ENCODE measurements around the gene DDOST.

DDOST gene

DNA sequence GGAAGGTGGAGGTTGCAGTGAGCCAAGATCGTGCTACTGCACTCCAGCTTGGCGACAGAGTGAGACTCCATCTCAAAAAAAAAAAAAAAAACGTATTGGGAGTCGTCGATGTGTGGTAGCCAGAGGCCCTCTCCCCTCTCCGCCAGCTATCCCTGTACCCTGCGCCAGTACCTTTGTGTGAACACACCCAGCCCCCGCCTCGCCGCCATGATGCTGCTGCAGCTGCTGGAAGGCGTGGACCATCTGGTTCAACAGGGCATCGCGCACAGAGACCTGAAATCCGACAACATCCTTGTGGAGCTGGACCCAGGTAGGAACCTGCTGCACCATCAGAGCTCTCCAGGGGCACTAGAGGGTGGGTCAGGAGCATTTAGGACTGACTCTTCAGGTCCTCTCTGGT lies 15.8 kb downstream of the DDOST start:
- H3K27me3 ChIP-seq (replicated peaks; ENCODE audit: control insufficient read depth, insufficient read depth, low read length, poor library complexity, severe bottlenecking): no peaks in the 10 kb centered on the region
- H3K9me3 ChIP-seq (ENCODE audit: control insufficient read depth, low read length): no peaks in the 10 kb centered on the region
- no peak overlapping the region for H3K27ac ChIP-seq (ENCODE audit: insufficient read depth, low read length, poor library complexity, severe bottlenecking)
- no peaks in the 10 kb centered on the region for H3K4me1 ChIP-seq (ENCODE audit: control insufficient read depth, insufficient read depth, low read length, poor library complexity, severe bottlenecking)
- DNase-seq: no peak
- H3K4me3 ChIP-seq (ENCODE audit: insufficient read depth, low read depth, low read length, poor library complexity, severe bottlenecking): no peak overlapping the region
- peaks cover 24% of the 10 kb centered on the region for H3K36me3 ChIP-seq (ENCODE audit: control insufficient read depth, insufficient read depth, low read length)

- no peak overlapping the region for H3K4me3 ChIP-seq (ENCODE audit: insufficient read depth, low read depth, low read length, poor library complexity, severe bottlenecking)
- H3K27ac ChIP-seq (ENCODE audit: insufficient read depth, low read length, poor library complexity, severe bottlenecking): no peak overlapping the region
- no peaks in the 10 kb centered on the region for H3K9me3 ChIP-seq (ENCODE audit: control insufficient read depth, low read length)
- peaks cover 19% of the 10 kb centered on the region for H3K36me3 ChIP-seq (ENCODE audit: control insufficient read depth, insufficient read depth, low read length)
- no peaks in the 10 kb centered on the region for H3K27me3 ChIP-seq (replicated peaks; ENCODE audit: control insufficient read depth, insufficient read depth, low read length, poor library complexity, severe bottlenecking)
- no peak for DNase-seq
- no peaks in the 10 kb centered on the region for H3K4me1 ChIP-seq (ENCODE audit: control insufficient read depth, insufficient read depth, low read length, poor library complexity, severe bottlenecking)
Measured at GRCh38 chr1:20644416-20644815, 16.8 kb downstream of the DDOST start.

GRCh38 chr1:20643080-20643479 lies 18.1 kb downstream of the DDOST start:
- no peak for DNase-seq
- Histone ChIP-seq H3K9me3 (ENCODE audit: control insufficient read depth, low read length) (no peaks in the 10 kb centered on the region), H3K27me3 (replicated peaks; ENCODE audit: control insufficient read depth, insufficient read depth, low read length, poor library complexity, severe bottlenecking) (no peaks in the 10 kb centered on the region), H3K4me1 (ENCODE audit: control insufficient read depth, insufficient read depth, low read length, poor library complexity, severe bottlenecking) (no peaks in the 10 kb centered on the region), H3K4me3 (ENCODE audit: insufficient read depth, low read depth, low read length, poor library complexity, severe bottlenecking) (no peak overlapping the region), H3K36me3 (ENCODE audit: control insufficient read depth, insufficient read depth, low read length) (peaks cover 20% of the 10 kb centered on the region), H3K27ac (ENCODE audit: insufficient read depth, low read length, poor library complexity, severe bottlenecking) (no peak overlapping the region)

GRCh38 chr1:20641975-20642374 lies 19.2 kb downstream of the DDOST start:
- no peaks in the 10 kb centered on the region for H3K9me3 ChIP-seq (ENCODE audit: control insufficient read depth, low read length)
- H3K36me3 ChIP-seq (ENCODE audit: control insufficient read depth, insufficient read depth, low read length): peaks cover 24% of the 10 kb centered on the region
- DNase-seq: no peak
- no peak overlapping the region for H3K27ac ChIP-seq (ENCODE audit: insufficient read depth, low read length, poor library complexity, severe bottlenecking)
- H3K4me1 ChIP-seq (ENCODE audit: control insufficient read depth, insufficient read depth, low read length, poor library complexity, severe bottlenecking): no peaks in the 10 kb centered on the region
- H3K4me3 ChIP-seq (ENCODE audit: insufficient read depth, low read depth, low read length, poor library complexity, severe bottlenecking): no peak overlapping the region
- no peaks in the 10 kb centered on the region for H3K27me3 ChIP-seq (replicated peaks; ENCODE audit: control insufficient read depth, insufficient read depth, low read length, poor library complexity, severe bottlenecking)

DNA sequence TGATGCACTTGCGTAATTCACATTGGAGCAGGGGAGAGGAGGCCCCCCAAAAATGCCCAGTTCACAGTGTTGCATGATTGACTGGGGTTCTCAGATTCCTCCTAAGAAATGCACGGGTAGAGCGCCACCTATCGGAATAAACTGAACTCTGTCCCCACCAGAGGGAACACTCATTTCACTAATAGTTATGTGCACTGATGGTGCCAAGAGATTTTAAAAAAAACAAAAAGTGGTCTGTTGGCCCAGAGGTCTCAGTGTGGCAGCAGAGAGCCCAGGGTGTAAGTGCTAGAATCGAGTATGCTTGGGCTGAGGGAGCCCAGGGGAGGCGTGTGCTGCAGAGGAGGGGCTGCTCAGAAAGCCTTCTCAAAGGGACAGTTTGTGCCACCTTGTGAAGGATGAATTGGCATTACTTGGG lies 21.0 kb downstream of the DDOST start:
- Histone ChIP-seq H3K27me3 (replicated peaks; ENCODE audit: control insufficient read depth, insufficient read depth, low read length, poor library complexity, severe bottlenecking) (no peaks in the 10 kb centered on the region), H3K36me3 (ENCODE audit: control insufficient read depth, insufficient read depth, low read length) (peaks cover 24% of the 10 kb centered on the region), H3K27ac (ENCODE audit: insufficient read depth, low read length, poor library complexity, severe bottlenecking) (no peak overlapping the region), H3K4me1 (ENCODE audit: control insufficient read depth, insufficient read depth, low read length, poor library complexity, severe bottlenecking) (no peaks in the 10 kb centered on the region), H3K9me3 (ENCODE audit: control insufficient read depth, low read length) (no peaks in the 10 kb centered on the region), H3K4me3 (ENCODE audit: insufficient read depth, low read depth, low read length, poor library complexity, severe bottlenecking) (no peak overlapping the region)
- peak; percentile 12 to 32 (median 17) for DNase-seq

DNA sequence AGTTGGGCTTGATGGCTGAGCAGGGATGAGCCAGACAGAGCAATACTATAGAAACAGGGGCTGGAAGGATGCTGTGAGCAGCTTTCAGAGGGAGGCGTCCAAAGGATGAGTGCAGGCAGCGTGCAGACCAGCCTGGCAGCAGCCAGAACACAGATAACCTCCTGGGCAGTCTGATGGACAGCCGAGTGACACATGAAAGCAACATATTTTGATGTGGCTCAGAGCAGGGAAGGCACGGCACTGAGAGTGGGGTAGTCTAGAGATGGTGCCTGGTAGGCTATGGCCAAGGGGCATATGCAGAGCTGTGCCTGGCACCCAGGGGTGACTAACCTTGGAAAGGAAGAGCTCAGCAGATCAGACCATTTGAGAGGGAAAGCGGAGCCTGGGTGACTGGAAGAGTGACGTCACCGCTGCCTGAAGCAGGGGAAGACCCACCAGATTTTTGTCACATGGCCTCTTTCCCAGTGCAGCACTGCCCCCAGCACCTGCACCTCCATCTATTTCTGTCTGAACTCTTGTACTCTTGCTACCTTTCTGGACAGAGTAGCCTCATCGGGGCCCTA lies 24.3 kb downstream of the DDOST start:
- H3K9me3 ChIP-seq (ENCODE audit: control insufficient read depth, low read length): no peaks in the 10 kb centered on the region
- no peaks in the 10 kb centered on the region for H3K27me3 ChIP-seq (replicated peaks; ENCODE audit: control insufficient read depth, insufficient read depth, low read length, poor library complexity, severe bottlenecking)
- H3K27ac ChIP-seq (ENCODE audit: insufficient read depth, low read length, poor library complexity, severe bottlenecking): no peak overlapping the region
- H3K36me3 ChIP-seq (ENCODE audit: control insufficient read depth, insufficient read depth, low read length): peaks cover 19% of the 10 kb centered on the region
- H3K4me1 ChIP-seq (ENCODE audit: control insufficient read depth, insufficient read depth, low read length, poor library complexity, severe bottlenecking): peaks cover 11% of the 10 kb centered on the region
- DNase-seq: no peak
- H3K4me3 ChIP-seq (ENCODE audit: insufficient read depth, low read depth, low read length, poor library complexity, severe bottlenecking): no peak overlapping the region

DNA sequence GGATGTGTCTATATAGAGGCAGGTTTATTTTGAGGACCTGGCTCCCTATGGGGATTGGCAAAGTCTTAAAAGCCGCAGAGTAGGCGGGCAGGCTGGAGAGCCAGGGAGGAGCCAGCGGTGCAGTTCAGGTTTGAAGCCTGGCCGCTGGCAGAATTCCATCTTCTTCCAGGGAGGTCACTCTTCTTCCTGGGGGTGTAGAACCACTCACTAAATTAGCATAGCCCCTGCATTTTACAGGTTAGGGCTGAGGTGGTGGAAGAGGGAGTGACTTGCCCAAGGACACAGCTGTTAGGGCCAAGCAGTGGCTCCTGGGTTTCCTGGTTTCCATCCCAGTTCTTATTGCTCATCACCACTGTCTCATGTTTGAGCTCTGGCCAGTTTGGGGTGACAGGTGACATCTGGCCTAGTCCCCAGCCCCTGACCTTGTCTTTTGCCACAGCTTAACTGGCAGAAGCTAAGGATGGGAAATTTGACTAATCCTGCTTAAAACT lies 26.5 kb downstream of the DDOST start:
- no peaks in the 10 kb centered on the region for H3K9me3 ChIP-seq (ENCODE audit: control insufficient read depth, low read length)
- H3K27ac ChIP-seq (ENCODE audit: insufficient read depth, low read length, poor library complexity, severe bottlenecking): peak overlapping the region; percentile 81
- H3K4me1 ChIP-seq (ENCODE audit: control insufficient read depth, insufficient read depth, low read length, poor library complexity, severe bottlenecking): peaks cover 11% of the 10 kb centered on the region
- peak overlapping the region; percentile 90 for H3K4me3 ChIP-seq (ENCODE audit: insufficient read depth, low read depth, low read length, poor library complexity, severe bottlenecking)
- peaks cover 19% of the 10 kb centered on the region for H3K36me3 ChIP-seq (ENCODE audit: control insufficient read depth, insufficient read depth, low read length)
- DNase-seq: peak in 1 of 3 donors; percentile 23
- no peaks in the 10 kb centered on the region for H3K27me3 ChIP-seq (replicated peaks; ENCODE audit: control insufficient read depth, insufficient read depth, low read length, poor library complexity, severe bottlenecking)

- peaks cover 11% of the 10 kb centered on the region for H3K4me1 ChIP-seq (ENCODE audit: control insufficient read depth, insufficient read depth, low read length, poor library complexity, severe bottlenecking)
- H3K36me3 ChIP-seq (ENCODE audit: control insufficient read depth, insufficient read depth, low read length): peaks cover 16% of the 10 kb centered on the region
- H3K4me3 ChIP-seq (ENCODE audit: insufficient read depth, low read depth, low read length, poor library complexity, severe bottlenecking): peak overlapping the region; percentile 90
- peak in 1 of 3 donors; percentile 8 for DNase-seq
- H3K27ac ChIP-seq (ENCODE audit: insufficient read depth, low read length, poor library complexity, severe bottlenecking): peak overlapping the region; percentile 81
- no peaks in the 10 kb centered on the region for H3K27me3 ChIP-seq (replicated peaks; ENCODE audit: control insufficient read depth, insufficient read depth, low read length, poor library complexity, severe bottlenecking)
- no peaks in the 10 kb centered on the region for H3K9me3 ChIP-seq (ENCODE audit: control insufficient read depth, low read length)
Measured at GRCh38 chr1:20634065-20634593, 27.0 kb downstream of the DDOST start.

GRCh38 chr1:20633190-20634064 lies 27.7 kb downstream of the DDOST start, which contains the start of gene PINK1:
Gene PINK1, plus strand, starts transcription at chr1:20633458. Its CDS starts 91 bp downstream, at chr1:20633549.
- Histone ChIP-seq H3K27me3 (replicated peaks; ENCODE audit: control insufficient read depth, insufficient read depth, low read length, poor library complexity, severe bottlenecking) (no peaks in the 10 kb centered on the region), H3K4me1 (ENCODE audit: control insufficient read depth, insufficient read depth, low read length, poor library complexity, severe bottlenecking) (peaks cover 11% of the 10 kb centered on the region), H3K36me3 (ENCODE audit: control insufficient read depth, insufficient read depth, low read length) (peaks cover 9% of the 10 kb centered on the region), H3K27ac (ENCODE audit: insufficient read depth, low read length, poor library complexity, severe bottlenecking) (peak within 1 kb of the TSS; percentile 81), H3K4me3 (ENCODE audit: insufficient read depth, low read depth, low read length, poor library complexity, severe bottlenecking) (peak within 1 kb of the TSS; percentile 90), H3K9me3 (ENCODE audit: control insufficient read depth, low read length) (no peaks in the 10 kb centered on the region)
- peak; percentile 79 to 82 (median 81) for DNase-seq

DNA sequence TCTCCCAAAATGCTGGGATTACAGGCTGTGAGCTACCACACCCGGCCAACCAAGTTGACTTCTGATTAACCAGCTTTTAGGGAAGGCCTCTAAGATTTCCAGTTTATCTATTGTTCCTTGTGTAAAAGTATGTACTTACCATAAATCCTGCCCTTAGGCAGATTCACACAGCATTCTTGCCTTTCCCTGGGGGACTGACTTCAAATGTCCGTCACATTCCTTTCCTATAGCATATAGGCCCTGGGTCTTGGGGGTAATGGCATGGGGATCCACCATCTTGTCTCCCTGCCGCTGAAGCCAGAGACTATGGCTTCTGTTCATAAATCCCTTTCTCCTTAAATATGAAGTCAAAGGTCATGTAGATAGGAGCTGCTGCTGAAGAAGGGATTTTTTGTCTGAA lies 28.8 kb downstream of the DDOST start:
- no peaks in the 10 kb centered on the region for H3K27me3 ChIP-seq (replicated peaks; ENCODE audit: control insufficient read depth, insufficient read depth, low read length, poor library complexity, severe bottlenecking)

More for the DNA sequence above, 28.8 kb downstream of the DDOST start:
- no peaks in the 10 kb centered on the region for H3K9me3 ChIP-seq (ENCODE audit: control insufficient read depth, low read length)
- no peak overlapping the region for H3K27ac ChIP-seq (ENCODE audit: insufficient read depth, low read length, poor library complexity, severe bottlenecking)
- no peak overlapping the region for H3K4me3 ChIP-seq (ENCODE audit: insufficient read depth, low read depth, low read length, poor library complexity, severe bottlenecking)
- no peaks in the 10 kb centered on the region for H3K36me3 ChIP-seq (ENCODE audit: control insufficient read depth, insufficient read depth, low read length)
- no peak for DNase-seq
- H3K4me1 ChIP-seq (ENCODE audit: control insufficient read depth, insufficient read depth, low read length, poor library complexity, severe bottlenecking): peaks cover 11% of the 10 kb centered on the region

All from effector memory CD4-positive, alpha-beta T cell (primary cell).